ENCODE data around the gene KCNIP3.
"Not testable (repeated sequence)": the region's sequence is repeated elsewhere in the genome, so short reads cannot be mapped to it uniquely, and the experiment has no call there.

Gene KCNIP3

DNA sequence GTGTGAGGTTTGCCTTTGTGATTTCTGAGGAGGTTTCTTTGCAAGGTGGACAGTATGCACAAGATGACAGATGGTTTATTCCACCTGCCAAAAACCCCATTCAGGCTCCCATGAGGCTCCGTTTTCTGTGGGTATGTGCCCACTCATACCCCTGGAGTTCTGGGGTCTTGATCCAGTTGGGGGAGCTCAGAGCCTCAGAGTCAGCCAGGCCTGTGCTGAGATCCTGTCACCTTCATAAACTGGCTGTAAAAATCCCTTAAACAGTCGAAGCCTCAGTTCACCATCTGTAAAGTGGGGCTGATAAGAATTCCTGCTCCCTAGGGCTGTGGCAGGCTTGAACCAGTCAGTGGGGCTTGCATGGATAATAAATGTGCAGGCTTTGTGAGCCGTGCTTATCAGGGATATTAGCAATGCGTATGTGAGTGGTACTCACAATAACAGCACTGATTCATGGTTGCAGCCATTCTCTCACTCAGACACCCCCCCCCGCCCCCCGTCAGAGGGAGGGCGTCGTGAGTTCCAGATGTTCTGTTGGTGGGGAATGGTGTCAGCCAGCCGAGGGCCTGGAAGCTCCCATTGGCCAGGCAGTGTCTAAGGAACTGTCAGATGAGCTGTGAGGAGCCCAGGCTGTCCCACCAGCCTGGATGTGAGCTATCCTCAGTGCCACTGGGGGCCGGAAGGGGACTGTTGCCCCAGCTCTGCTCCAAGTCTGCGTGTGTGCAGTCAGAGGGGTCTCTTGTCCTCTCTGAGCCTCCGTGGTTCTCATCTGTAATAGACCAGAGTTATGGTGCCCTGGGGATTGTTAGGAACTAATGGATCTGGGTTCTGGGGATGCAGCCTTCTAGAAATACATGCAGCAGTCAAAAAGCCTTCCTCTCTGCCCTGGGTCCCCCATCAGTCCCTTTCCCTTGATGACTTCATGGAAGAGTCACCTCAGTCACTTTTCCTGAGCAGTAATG lies 51.7 kb downstream of the KCNIP3 start:
- no peak for DNase-seq (ENCODE audit: low read depth)

- no peak for DNase-seq (ENCODE audit: low read depth)
These were observed 52.6 kb downstream of the KCNIP3 start for GRCh38 chr2:95349568-95350322.

GRCh38 chr2:95350368-95350767 lies 53.2 kb downstream of the KCNIP3 start:
- no peak for DNase-seq (ENCODE audit: low read depth)

DNA sequence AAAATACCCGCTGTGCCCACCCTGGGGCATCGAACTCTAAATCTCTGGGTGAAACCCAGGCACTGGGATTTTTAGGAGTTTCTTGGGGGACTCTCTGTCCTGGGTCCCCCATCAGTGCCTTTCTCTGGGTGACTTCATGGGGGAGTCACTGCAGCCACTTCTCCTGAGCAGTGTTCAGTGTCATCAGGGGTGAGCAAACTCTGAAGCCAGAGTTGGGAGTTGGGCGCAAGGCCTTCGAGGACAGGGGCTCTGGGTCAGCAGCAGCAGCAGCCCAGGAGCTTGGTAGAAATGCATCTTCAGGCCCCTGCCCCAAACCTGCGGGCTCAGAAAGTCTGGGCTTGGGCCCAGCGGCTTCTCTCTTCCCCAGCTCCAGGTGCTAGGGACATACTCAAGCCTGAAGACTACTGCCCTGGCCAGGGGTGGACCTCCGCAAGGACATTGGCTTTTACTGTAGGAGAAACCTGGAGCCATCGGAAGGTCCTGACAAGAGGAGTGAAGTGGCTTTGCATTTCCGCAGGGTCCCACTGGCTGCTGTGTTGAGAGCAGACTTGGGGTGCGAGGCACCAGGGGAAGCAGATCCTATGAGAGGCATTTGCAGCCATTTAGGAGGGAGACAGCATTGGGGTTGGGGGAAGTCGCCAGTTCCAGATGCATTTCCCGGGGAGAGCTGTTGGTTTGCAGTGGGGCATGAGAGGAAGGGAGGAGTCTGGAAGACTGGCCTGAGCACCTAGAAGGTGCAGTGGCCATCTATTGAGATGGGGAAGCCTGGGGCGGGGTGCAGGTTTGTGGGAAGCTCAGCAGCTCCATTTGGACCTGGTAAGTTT lies 53.8 kb downstream of the KCNIP3 start:
- DNase-seq (ENCODE audit: low read depth), result no peak

DNA sequence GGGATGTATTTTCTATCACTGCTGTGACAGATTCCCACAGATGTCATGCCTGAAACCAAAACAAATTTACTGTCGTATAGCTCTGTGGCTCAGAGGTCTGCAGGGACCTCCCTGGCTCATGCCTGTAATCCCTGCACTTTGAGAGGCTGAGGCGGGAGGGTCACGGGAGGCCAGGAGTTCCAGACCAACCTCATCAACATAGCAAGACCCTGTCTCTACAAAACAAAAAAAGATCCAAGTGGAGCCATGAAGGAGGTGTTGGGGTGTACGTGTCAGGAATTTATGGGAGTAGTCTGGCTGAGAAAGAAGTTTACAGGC lies 54.4 kb downstream of the KCNIP3 start:
- no peak for DNase-seq (ENCODE audit: low read depth)

GRCh38 chr2:95352310-95353054 lies 55.3 kb downstream of the KCNIP3 start:
- DNase-seq (ENCODE audit: low read depth), result no peak

- DNase-seq (ENCODE audit: low read depth), result no peak
These were observed 56.0 kb downstream of the KCNIP3 start for GRCh38 chr2:95353055-95353575.

- DNase-seq (ENCODE audit: low read depth), result no peak
These were observed 56.7 kb downstream of the KCNIP3 start for GRCh38 chr2:95353613-95354468.

DNA sequence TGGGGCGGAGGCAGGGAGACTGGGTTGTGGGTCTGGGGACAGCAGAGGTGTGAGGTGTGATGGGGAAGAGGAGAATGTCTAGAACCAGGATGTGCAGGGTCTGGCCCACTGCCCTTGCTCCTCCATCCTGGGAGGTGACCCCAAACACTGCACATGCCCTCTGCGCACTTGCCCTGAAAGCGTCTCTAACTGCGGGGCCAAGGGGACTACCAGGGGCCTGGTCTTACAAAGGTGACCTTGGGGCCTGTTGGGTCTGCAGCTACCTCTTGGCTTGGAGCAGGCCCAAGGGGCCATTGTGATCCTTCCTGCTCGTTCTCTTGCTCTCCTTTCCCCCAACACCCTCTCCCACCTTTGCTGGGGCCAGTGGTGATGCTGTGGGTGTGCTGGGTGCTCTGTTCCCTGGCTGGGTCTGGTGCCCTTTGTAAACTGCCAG lies 57.3 kb downstream of the KCNIP3 start:
- DNase-seq (ENCODE audit: low read depth), result no peak

DNA sequence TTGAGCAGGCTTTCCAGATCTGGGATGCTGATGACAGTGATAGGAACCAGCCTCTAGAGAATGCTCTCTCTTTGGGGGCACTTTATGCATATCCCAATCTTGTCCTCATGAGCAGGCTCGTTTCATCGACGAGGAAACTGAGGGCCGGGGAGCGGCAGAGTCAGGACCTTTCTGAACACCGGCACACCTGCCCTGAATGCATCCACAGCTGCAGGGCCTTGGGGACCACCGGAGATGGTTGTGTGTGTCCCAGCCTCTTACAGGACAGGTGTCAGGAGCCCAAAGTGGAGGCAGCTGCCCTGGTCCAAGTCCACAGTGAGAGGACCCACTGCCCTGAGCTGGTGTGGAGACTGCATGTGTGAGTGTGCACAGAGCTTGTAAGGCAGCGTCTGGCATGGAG lies 57.8 kb downstream of the KCNIP3 start:
- no peak for DNase-seq (ENCODE audit: low read depth)

- DNase-seq (ENCODE audit: low read depth), result not testable (repeated sequence)
These were observed 58.3 kb downstream of the KCNIP3 start for GRCh38 chr2:95355486-95355885.

DNA sequence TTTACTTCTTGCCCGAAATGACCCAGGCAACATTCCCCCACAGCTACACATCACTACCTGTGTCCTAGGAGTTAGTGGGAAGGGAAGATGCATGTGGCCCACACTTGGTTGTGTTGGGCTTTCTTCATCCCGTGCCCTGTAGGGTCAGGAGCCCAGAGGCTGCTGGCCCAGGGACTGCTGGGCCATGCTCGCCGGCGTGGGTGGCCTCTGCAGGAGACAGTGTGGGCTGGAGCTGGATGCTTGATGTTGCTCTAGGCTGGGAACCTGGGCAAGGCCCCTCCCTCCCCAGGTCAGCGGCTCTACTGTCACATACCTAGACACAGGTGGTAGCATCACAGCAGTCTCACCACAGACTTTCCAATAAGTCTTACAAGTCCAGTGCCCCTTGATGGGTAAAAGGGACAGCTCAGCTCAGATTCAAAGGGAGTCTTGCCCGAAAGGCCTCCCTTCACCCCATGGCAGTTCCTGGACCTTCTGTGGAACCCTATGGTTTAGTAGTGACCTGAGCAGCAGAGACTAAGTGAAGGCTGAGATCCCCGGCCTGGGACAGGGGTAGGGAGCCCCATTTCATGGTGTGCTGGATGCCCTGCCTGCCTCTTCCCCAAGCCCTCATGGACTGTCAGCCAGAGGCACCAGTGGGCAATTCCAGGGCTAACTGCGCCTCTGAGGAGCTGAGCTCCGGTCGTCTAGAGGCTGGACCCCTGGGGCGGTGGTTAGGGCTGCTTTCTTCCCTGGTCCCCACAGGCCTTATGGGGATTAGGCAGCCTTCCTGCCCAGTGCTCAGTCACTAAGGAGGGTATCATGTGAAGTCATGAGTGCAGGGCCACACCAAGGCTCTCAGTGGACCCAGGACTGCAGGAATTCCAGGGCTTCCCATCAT lies 59.9 kb downstream of the KCNIP3 start:
- DNase-seq (ENCODE audit: low read depth), result no peak

- no peak for DNase-seq (ENCODE audit: low read depth)
These were observed 60.7 kb downstream of the KCNIP3 start for GRCh38 chr2:95357717-95358280.

DNA sequence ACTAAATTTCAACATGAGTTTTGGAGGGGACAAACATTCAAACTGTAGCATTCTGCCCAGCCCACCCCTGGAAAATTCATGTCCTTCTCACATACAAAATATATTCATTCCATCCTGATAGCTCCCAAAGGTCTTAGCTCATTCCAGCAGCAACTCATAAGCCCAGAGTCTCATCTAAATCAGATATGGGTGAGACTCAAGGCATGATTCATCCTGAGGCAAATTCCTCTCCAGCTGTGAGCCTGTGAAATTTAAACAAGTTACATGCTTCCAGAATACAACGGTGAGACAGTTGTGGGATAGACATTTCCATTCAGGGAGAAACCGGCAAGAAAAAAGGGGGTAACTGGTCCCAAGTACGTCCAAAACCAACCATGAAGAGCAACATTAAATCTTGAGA lies 61.9 kb downstream of the KCNIP3 start:
- DNase-seq (ENCODE audit: low read depth), result no peak

- no peak for DNase-seq (ENCODE audit: low read depth)
These were observed 62.4 kb downstream of the KCNIP3 start for GRCh38 chr2:95359501-95359930.

DNA sequence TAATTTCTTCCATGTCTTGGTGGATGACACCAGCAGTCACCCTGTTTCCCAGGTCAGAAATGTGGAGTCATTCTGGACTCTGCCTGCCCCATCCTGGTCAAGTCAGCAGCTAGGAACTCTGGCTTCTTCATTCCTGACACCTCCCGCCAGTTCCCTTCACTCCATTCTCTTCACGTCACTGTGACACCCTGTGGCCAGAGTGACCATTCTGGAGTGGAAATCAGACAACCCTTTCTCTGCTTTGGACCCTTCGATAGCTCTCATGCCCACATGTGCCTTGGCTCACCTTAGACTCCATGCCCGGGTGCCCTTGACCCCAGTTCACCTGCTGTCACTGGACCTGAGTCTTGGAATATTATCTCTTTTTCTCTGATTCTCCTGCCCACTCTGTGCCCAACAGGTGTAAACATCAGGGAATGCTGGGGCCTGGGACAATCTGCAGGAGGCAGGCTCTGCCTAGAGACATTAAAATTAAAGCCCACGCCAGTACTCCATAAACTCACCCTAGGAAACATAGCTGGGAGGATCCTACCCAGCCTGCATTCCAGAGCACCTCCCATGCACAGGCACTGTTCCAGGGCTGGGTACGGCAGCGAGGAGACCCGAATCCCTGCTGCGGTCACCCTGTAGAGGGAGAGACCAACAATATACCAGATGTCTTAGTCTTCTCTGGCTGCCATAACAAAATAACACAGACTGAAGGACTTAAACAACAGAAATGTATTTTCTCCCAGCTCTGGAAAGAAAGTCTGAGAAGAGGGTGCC lies 64.3 kb downstream of the KCNIP3 start:
- DNase-seq (ENCODE audit: low read depth), result no peak

GRCh38 chr2:95362486-95362885 lies 65.3 kb downstream of the KCNIP3 start:
- DNase-seq (ENCODE audit: low read depth), result no peak

DNA sequence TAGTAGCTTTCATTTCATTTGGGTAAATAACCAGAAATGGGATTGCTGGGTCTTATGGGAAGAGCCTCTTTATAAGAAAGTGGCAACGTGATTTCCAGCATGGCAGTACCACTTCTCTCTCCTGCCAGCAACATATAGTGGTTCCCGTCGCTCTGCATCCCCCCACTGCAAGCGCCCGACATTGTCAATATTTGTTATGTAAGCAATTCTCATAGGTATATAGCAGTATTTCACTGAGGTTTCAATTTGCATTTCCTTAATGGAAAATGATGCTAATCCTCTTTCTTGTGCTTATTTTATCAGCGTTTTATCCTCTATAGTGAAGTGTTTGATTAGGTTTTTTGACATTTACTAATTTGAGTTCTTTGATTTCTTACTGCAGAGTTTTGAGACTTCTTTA lies 69.4 kb downstream of the KCNIP3 start:
- DNase-seq (ENCODE audit: low read depth), result no peak

Data from stimulated activated CD8-positive, alpha-beta memory T cell treated with anti-CD3 and anti-CD28 coated beads, Interleukin-12 subunit alpha, Interleukin-12 subunit beta, amount 100 ng/mL, for 1 hour (primary cell).